Measurements from ENCODE around the gene RPS6KA5.
"Not testable (repeated sequence)": the region's sequence is repeated elsewhere in the genome, so short reads cannot be mapped to it uniquely, and the experiment has no call there.

The RPS6KA5 gene

GRCh38 chr14:90867501-90867900 lies 192.9 kb downstream of the RPS6KA5 start:
- DNase-seq (ENCODE audit: low read depth): no peak

GRCh38 chr14:90866833-90867232 lies 193.6 kb downstream of the RPS6KA5 start:
- DNase-seq (ENCODE audit: low read depth): no peak

- DNase-seq (ENCODE audit: low read depth): no peak
These were observed 195.7 kb downstream of the RPS6KA5 start for GRCh38 chr14:90864741-90865140.

- no peak for DNase-seq (ENCODE audit: low read depth)
These were observed 201.9 kb downstream of the RPS6KA5 start for GRCh38 chr14:90858511-90858910.

GRCh38 chr14:90857866-90858265 lies 202.6 kb downstream of the RPS6KA5 start:
- DNase-seq (ENCODE audit: low read depth): no peak

GRCh38 chr14:90856115-90856514 lies 204.3 kb downstream of the RPS6KA5 start:
- not testable (repeated sequence) for DNase-seq (ENCODE audit: low read depth)

GRCh38 chr14:90853116-90853515 lies 207.3 kb downstream of the RPS6KA5 start:
- DNase-seq (ENCODE audit: low read depth): no peak

- no peak for DNase-seq (ENCODE audit: low read depth)
These were observed 209.0 kb downstream of the RPS6KA5 start for GRCh38 chr14:90851327-90852036.

- no peak for DNase-seq (ENCODE audit: low read depth)
These were observed 210.0 kb downstream of the RPS6KA5 start for GRCh38 chr14:90850487-90850886.

GRCh38 chr14:90849787-90850444 lies 210.5 kb downstream of the RPS6KA5 start:
- no peak for DNase-seq (ENCODE audit: low read depth)

GRCh38 chr14:90848944-90849731 lies 211.3 kb downstream of the RPS6KA5 start:
- DNase-seq (ENCODE audit: low read depth): no peak

- DNase-seq (ENCODE audit: low read depth): no peak
These were observed 213.9 kb downstream of the RPS6KA5 start for GRCh38 chr14:90846511-90846910.

GRCh38 chr14:90844321-90844720 lies 216.1 kb downstream of the RPS6KA5 start:
- DNase-seq (ENCODE audit: low read depth): no peak

GRCh38 chr14:90842726-90843125 lies 217.7 kb downstream of the RPS6KA5 start:
- no peak for DNase-seq (ENCODE audit: low read depth)

- not testable (repeated sequence) for DNase-seq (ENCODE audit: low read depth)
These were observed 219.8 kb downstream of the RPS6KA5 start for GRCh38 chr14:90840667-90841066.

GRCh38 chr14:90839889-90840266 lies 220.6 kb downstream of the RPS6KA5 start:
- DNase-seq (ENCODE audit: low read depth): no peak

GRCh38 chr14:90839024-90839888 lies 221.2 kb downstream of the RPS6KA5 start:
- peak; percentile 12 for DNase-seq (ENCODE audit: low read depth)

GRCh38 chr14:90838531-90838930 lies 221.9 kb downstream of the RPS6KA5 start:
- DNase-seq (ENCODE audit: low read depth): not testable (repeated sequence)

- no peak for DNase-seq (ENCODE audit: low read depth)
These were observed 223.1 kb downstream of the RPS6KA5 start for GRCh38 chr14:90837355-90837754.

- DNase-seq (ENCODE audit: low read depth): no peak
These were observed 223.8 kb downstream of the RPS6KA5 start for GRCh38 chr14:90836692-90837063.

- no peak for DNase-seq (ENCODE audit: low read depth)
These were observed 228.6 kb downstream of the RPS6KA5 start for GRCh38 chr14:90831821-90832220.

Data from fibroblast of the conjunctiva (primary cell).